Upper lobe of left lung (tissue), 4 donors: ENCODE results near the gene CUBN.

Experiments used
- EP300 ChIP-seq, 4 donors: sonication (generic); formaldehyde crosslinking; IDR thresholded peaks; one replicate each; pipeline ENCODE4 v1.5.1; 2017; ENCODE audit warnings: antibody characterized with exemption in 4 of 4, control low read depth in 2 of 4
- POLR2A ChIP-seq, 4 donors: fragments of 450-650 bp; IDR thresholded peaks; one replicate each; pipeline ENCODE4 v1.5.1; 2016 to 2017; ENCODE audit warnings: antibody characterized with exemption in 4 of 4, mild to moderate bottlenecking in 2 of 4
- POLR2AphosphoS5 ChIP-seq, 2 donors: sonication (generic); formaldehyde crosslinking; IDR thresholded peaks; one replicate each; pipeline ENCODE4 v1.5.1; 2017; ENCODE audit warnings: antibody characterized with exemption in 2 of 2
- TF ChIP-seq, protein P1 (sequence below), 6 experiments: fragments of 450-650 bp in 4 of 6; fragments of 200-600 bp in 2 of 6; sonication (generic) in 2 of 6; IDR thresholded peaks; one replicate each; pipeline ENCODE4 v1.5.1; 2016 to 2019; ENCODE audit warnings: antibody characterized with exemption in 6 of 6

DNA sequence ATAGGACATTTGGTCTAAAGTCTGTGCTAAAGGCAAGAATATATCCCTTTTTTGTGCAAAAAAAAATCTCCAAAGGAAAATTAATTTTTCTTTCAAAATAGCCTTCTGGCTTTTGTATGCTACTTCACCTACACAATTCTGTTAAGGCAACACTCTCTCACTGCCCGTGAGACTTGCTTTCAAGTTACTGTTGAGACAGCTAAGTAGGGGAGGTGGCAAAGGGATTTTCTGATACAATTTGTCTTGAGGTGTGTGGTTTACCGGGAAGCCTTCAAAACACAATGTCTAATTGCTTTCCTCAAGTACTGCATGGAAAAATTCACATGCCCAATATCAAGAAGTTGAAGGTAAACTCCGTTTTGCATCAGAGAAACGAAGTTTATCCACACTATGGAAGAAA is 261.6 kb downstream of the CUBN start:
- TF ChIP-seq, protein P1, sequence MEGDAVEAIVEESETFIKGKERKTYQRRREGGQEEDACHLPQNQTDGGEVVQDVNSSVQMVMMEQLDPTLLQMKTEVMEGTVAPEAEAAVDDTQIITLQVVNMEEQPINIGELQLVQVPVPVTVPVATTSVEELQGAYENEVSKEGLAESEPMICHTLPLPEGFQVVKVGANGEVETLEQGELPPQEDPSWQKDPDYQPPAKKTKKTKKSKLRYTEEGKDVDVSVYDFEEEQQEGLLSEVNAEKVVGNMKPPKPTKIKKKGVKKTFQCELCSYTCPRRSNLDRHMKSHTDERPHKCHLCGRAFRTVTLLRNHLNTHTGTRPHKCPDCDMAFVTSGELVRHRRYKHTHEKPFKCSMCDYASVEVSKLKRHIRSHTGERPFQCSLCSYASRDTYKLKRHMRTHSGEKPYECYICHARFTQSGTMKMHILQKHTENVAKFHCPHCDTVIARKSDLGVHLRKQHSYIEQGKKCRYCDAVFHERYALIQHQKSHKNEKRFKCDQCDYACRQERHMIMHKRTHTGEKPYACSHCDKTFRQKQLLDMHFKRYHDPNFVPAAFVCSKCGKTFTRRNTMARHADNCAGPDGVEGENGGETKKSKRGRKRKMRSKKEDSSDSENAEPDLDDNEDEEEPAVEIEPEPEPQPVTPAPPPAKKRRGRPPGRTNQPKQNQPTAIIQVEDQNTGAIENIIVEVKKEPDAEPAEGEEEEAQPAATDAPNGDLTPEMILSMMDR (IDR thresholded peaks at IDR 0.05) = no peak
- TF ChIP-seq POLR2A (IDR thresholded peaks at IDR 0.05) = no peak
- no peak for TF ChIP-seq POLR2AphosphoS5 (IDR thresholded peaks at IDR 0.05)
- no peak for TF ChIP-seq EP300 (IDR thresholded peaks at IDR 0.05)
